KMS-11 (cell line): Measurements from ENCODE around the gene AOPEP.

Source experiments
- H2AFZ ChIP-seq: fragments of 200-600 bp; sonication (generic); 2 replicates; pipeline ENCODE4 v1.6.1; 2016; ENCODE audit warnings: antibody characterized with exemption, mixed run types, low read depth
- H3K27ac ChIP-seq: fragments of 200-600 bp; sonication (generic); 2 replicates; pipeline ENCODE4 v1.6.1; 2016; ENCODE audit warnings: mild to moderate bottlenecking, mixed run types
- H3K27me3 ChIP-seq: fragments of 200-600 bp; sonication (generic); 2 replicates; pipeline ENCODE4 v1.6.1; 2017; ENCODE audit warnings: mild to moderate bottlenecking, low read depth, mixed run types, moderate library complexity; ENCODE audit not compliant: insufficient read depth
- H3K36me3 ChIP-seq: fragments of 200-600 bp; sonication (generic); 2 replicates; pipeline ENCODE4 v1.6.1; 2017; ENCODE audit warnings: mild to moderate bottlenecking, mixed run types; ENCODE audit not compliant: insufficient read depth
- H3K4me1 ChIP-seq: fragments of 200-600 bp; sonication (generic); 2 replicates; pipeline ENCODE4 v1.6.1; 2016; ENCODE audit warnings: mild to moderate bottlenecking, low read depth, mixed run types; ENCODE audit not compliant: poor library complexity, severe bottlenecking
- H3K4me2 ChIP-seq: fragments of 200-600 bp; sonication (generic); 2 replicates; pipeline ENCODE4 v1.7.0; 2016; ENCODE audit warnings: mild to moderate bottlenecking, mixed run types
- H3K4me3 ChIP-seq: fragments of 200-600 bp; sonication (generic); IDR thresholded peaks from 2 replicates; pipeline ENCODE4 v1.6.1; 2017; ENCODE audit warnings: low read depth, low read length, mixed read lengths; ENCODE audit not compliant: insufficient read depth
- H3K79me2 ChIP-seq: fragments of 200-600 bp; sonication (generic); 2 replicates; pipeline ENCODE4 v1.6.1; 2016; ENCODE audit warnings: low read depth, mixed run types; ENCODE audit not compliant: insufficient read depth
- H3K9ac ChIP-seq: fragments of 200-600 bp; sonication (generic); 2 replicates; pipeline ENCODE4 v1.6.1; 2016; ENCODE audit warnings: mild to moderate bottlenecking, mixed run types
- H4K20me1 ChIP-seq: fragments of 200-600 bp; sonication (generic); 2 replicates; pipeline ENCODE4 v1.6.1; 2016; ENCODE audit warnings: mild to moderate bottlenecking, mixed run types; ENCODE audit not compliant: insufficient read depth
- CTCF ChIP-seq: fragments of 200-600 bp; sonication (generic); conservative IDR thresholded peaks from 2 replicates; pipeline ENCODE4 v1.6.1; 2017; ENCODE audit warnings: low read depth, mild to moderate bottlenecking, antibody characterized with exemption, low read length, moderate library complexity, mixed read lengths

AOPEP gene

GRCh38 chr9:95007226-95007869 lies 280.8 kb downstream of the AOPEP start:
- H2AFZ ChIP-seq, result no peak overlapping the region
- no peaks in the 10 kb centered on the region; the same call in 1 of the 2 replicates for H3K27me3 ChIP-seq
- no peaks in the 10 kb centered on the region for H3K79me2 ChIP-seq
- no peaks in the 10 kb centered on the region for H3K4me1 ChIP-seq
- no peak overlapping the region for H3K27ac ChIP-seq
- H3K36me3 ChIP-seq, result no peaks in the 10 kb centered on the region
- H3K4me2 ChIP-seq, result no peak overlapping the region
- H4K20me1 ChIP-seq, result no peaks in the 10 kb centered on the region
- no peak for TF ChIP-seq CTCF
- H3K4me3 ChIP-seq, result no peak overlapping the region
- no peak overlapping the region for H3K9ac ChIP-seq

- Histone ChIP-seq H3K9ac (no peak overlapping the region), H4K20me1 (no peaks in the 10 kb centered on the region), H3K27me3 (no peaks in the 10 kb centered on the region; the same call in 1 of the 2 replicates), H3K79me2 (no peaks in the 10 kb centered on the region), H3K36me3 (no peaks in the 10 kb centered on the region), H2AFZ (no peak overlapping the region), H3K4me2 (no peak overlapping the region), H3K4me1 (no peaks in the 10 kb centered on the region), H3K4me3 (no peak overlapping the region), H3K27ac (no peak overlapping the region)
- no peak for TF ChIP-seq CTCF
Measured at GRCh38 chr9:95008151-95008771, 281.8 kb downstream of the AOPEP start.

DNA sequence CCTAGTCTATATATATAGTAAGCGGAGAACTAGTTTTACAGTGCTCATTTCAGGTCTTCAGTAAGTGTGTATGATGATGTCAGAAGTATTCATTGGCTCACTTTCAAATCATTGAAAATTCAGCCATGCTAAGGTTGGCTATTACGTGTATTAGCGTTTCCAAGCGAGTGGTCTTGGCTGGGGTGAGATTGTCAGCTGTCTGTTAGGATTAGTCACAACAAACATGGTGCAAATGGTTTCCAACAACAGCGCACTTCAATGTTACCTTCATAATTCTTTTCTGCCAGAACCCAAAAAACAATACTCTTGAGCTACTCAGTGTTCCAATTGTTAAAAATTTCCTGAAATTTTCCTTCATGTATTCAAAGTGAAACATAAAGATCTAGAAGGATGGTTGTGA lies 283.0 kb downstream of the AOPEP start:
- Histone ChIP-seq H3K79me2 (no peaks in the 10 kb centered on the region), H3K9ac (no peak overlapping the region), H3K4me3 (no peak overlapping the region), H3K27ac (no peak overlapping the region), H2AFZ (no peak overlapping the region), H3K4me2 (no peak overlapping the region), H3K4me1 (no peaks in the 10 kb centered on the region), H3K27me3 (no peaks in the 10 kb centered on the region; the same call in 1 of the 2 replicates), H3K36me3 (no peaks in the 10 kb centered on the region), H4K20me1 (no peaks in the 10 kb centered on the region)
- no peak for TF ChIP-seq CTCF

DNA sequence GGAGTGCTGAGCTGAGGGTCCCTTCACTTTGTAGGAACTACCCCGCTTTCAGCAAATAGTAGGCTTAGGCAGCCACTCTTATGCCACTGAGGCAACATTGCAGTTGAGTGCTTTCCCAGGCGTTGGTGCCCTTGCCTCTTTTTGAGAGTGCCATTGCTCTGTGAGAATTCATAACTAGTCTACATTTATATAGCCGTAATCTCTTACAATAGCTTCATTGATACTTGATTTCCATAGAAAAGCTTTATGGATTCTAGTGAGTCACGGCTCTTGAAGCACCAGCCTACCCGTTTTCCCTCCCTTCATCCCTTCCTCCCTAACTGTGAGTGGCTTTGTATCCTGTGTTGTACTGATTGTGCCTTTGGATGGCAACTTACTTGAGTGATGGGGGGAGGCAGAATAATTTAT lies 283.9 kb downstream of the AOPEP start:
- Histone ChIP-seq H3K9ac (no peak overlapping the region), H3K36me3 (no peaks in the 10 kb centered on the region), H3K79me2 (no peaks in the 10 kb centered on the region), H3K27me3 (no peaks in the 10 kb centered on the region; the same call in 1 of the 2 replicates), H2AFZ (no peak overlapping the region), H3K27ac (no peak overlapping the region), H3K4me1 (no peaks in the 10 kb centered on the region), H4K20me1 (no peaks in the 10 kb centered on the region), H3K4me2 (no peak overlapping the region), H3K4me3 (no peak overlapping the region)
- TF ChIP-seq CTCF, result no peak
